ENCODE data around the gene NOTUM.
A peak's percentile ranks its signal among the peaks of the same experiment; 100 is the strongest.
"Not testable (repeated sequence)": the region's sequence is repeated elsewhere in the genome, so short reads cannot be mapped to it uniquely, and the experiment has no call there.

The NOTUM gene

DNA sequence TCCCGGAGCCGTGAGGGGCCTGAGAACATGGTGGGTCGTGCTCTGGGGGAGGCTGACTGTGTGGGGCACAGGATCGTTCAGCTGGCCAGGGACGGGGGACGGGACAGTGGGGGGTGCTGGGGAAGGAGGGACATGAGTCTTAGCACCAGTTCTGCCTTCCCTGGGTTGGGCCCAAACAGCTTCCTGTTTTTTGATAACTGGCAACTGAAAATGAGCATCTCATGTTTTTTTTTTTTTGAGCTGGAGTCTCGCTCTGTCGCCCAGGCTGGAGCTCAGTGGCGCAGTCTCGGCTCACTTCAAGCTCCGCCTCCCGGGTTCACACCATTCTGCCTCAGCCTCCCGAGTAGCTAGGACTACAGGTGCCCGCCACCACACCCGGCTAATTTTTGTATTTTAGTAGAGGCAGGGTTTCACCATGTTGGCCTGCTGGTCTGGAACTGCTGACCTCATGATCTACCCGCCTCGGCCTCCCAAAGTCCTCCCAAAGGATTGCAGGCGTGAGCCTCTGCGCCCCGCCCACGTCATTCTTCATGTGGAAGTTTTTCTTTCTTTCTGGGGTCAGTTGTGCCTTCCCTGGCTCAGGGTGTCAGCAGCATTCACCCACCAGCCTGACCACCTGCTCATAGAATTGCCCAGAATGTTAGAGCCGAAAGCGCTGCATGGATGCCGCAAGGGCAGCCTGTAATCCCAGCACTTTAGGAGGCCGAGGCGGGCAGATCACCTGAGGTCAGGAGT is 22.8 kb upstream of the NOTUM start:
- Histone ChIP-seq H3K36me3 (ENCODE audit: insufficient read depth, low read length) (peaks cover 7% of the 10 kb centered on the region; the same call in 1 of the 2 replicates), H2AFZ (ENCODE audit: low read length) (no peak overlapping the region), H4K20me1 (ENCODE audit: insufficient read depth, low read length, poor library complexity, severe bottlenecking) (peaks cover 7% of the 10 kb centered on the region), H3K4me2 (ENCODE audit: low read depth, low read length, poor library complexity, severe bottlenecking) (no peak overlapping the region), H3K4me3 (ENCODE audit: low read length, poor library complexity, severe bottlenecking) (no peak overlapping the region), H3K4me1 (ENCODE audit: insufficient read depth, low read length, poor library complexity, severe bottlenecking) (peaks cover 28% of the 10 kb centered on the region), H3F3A (ENCODE audit: low read depth) (no peaks in the 10 kb centered on the region), H3K79me2 (ENCODE audit: insufficient read depth, low read length) (peaks cover 4% of the 10 kb centered on the region; the same call in 1 of the 2 replicates), H3K9me2 (replicated peaks; ENCODE audit: low read depth, low read length) (no peaks in the 10 kb centered on the region), H3K9me3 (ENCODE audit: insufficient read depth, low read depth, low read length) (no peaks in the 10 kb centered on the region), H3K9ac (ENCODE audit: low read depth, low read length, poor library complexity, severe bottlenecking) (no peak overlapping the region), H3K27me3 (ENCODE audit: insufficient read depth, low read length, poor library complexity, severe bottlenecking) (no peaks in the 10 kb centered on the region)
- no peak for TF ChIP-seq EZH2phosphoT487 (IDR thresholded peaks at IDR 0.05; ENCODE audit: borderline replicate concordance)
- TF ChIP-seq, protein P1, sequence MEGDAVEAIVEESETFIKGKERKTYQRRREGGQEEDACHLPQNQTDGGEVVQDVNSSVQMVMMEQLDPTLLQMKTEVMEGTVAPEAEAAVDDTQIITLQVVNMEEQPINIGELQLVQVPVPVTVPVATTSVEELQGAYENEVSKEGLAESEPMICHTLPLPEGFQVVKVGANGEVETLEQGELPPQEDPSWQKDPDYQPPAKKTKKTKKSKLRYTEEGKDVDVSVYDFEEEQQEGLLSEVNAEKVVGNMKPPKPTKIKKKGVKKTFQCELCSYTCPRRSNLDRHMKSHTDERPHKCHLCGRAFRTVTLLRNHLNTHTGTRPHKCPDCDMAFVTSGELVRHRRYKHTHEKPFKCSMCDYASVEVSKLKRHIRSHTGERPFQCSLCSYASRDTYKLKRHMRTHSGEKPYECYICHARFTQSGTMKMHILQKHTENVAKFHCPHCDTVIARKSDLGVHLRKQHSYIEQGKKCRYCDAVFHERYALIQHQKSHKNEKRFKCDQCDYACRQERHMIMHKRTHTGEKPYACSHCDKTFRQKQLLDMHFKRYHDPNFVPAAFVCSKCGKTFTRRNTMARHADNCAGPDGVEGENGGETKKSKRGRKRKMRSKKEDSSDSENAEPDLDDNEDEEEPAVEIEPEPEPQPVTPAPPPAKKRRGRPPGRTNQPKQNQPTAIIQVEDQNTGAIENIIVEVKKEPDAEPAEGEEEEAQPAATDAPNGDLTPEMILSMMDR (conservative IDR thresholded peaks at IDR 0.05; ENCODE audit: low read length): no peak

DNA sequence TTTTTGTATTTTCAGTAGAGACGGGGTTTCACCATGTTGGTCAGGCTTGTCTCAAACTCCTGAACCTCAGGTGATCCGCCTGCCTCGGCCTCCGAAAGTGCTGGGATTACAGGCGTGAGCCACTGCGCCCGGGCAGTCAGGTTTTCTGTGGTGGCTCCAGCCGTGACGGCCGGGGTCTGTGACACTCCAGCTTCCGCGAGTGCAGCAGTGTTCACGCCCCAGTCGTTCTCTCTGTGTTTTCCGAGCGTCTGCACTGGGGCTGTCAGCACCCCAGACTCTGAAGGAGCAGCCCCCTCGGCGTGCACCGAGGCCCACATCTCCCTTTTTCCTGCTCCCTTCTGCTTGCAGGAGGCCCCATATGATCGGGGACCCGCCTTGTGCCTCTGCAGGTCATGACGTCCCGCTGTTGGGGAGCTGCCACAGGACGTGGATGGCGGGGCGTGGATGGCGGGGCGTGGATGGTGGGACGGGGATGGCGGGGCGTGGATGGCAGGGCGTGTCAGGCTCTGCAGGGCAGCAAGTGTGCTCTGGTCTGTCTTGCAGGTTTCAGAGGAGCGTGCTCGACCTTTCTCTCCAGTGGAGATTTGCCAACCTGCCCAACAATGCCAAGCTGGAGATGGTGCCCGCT is 22.1 kb upstream of the NOTUM start:
- H3K9me3 ChIP-seq (ENCODE audit: insufficient read depth, low read depth, low read length): no peaks in the 10 kb centered on the region
- no peak overlapping the region for H3K4me2 ChIP-seq (ENCODE audit: low read depth, low read length, poor library complexity, severe bottlenecking)
- no peak overlapping the region for H3K4me3 ChIP-seq (ENCODE audit: low read length, poor library complexity, severe bottlenecking)
- peaks cover 34% of the 10 kb centered on the region for H3K4me1 ChIP-seq (ENCODE audit: insufficient read depth, low read length, poor library complexity, severe bottlenecking)
- H3F3A ChIP-seq (ENCODE audit: low read depth): no peaks in the 10 kb centered on the region
- no peak for TF ChIP-seq EZH2phosphoT487 (IDR thresholded peaks at IDR 0.05; ENCODE audit: borderline replicate concordance)
- TF ChIP-seq, protein P1 (conservative IDR thresholded peaks at IDR 0.05; ENCODE audit: low read length): no peak
- peaks cover 7% of the 10 kb centered on the region; the same call in 1 of the 2 replicates for H3K36me3 ChIP-seq (ENCODE audit: insufficient read depth, low read length)
- no peaks in the 10 kb centered on the region for H3K27me3 ChIP-seq (ENCODE audit: insufficient read depth, low read length, poor library complexity, severe bottlenecking)
- no peak overlapping the region for H2AFZ ChIP-seq (ENCODE audit: low read length)
- H3K9me2 ChIP-seq (replicated peaks; ENCODE audit: low read depth, low read length): no peaks in the 10 kb centered on the region
- peaks cover 8% of the 10 kb centered on the region; the same call in 1 of the 2 replicates for H3K79me2 ChIP-seq (ENCODE audit: insufficient read depth, low read length)
- no peak overlapping the region for H3K9ac ChIP-seq (ENCODE audit: low read depth, low read length, poor library complexity, severe bottlenecking)
- peaks cover 10% of the 10 kb centered on the region for H4K20me1 ChIP-seq (ENCODE audit: insufficient read depth, low read length, poor library complexity, severe bottlenecking)

- Histone ChIP-seq H3K4me2 (ENCODE audit: low read depth, low read length, poor library complexity, severe bottlenecking) (peak overlapping the region; percentile 23), H3K9ac (ENCODE audit: low read depth, low read length, poor library complexity, severe bottlenecking) (peak overlapping the region; percentile 35), H3K4me1 (ENCODE audit: insufficient read depth, low read length, poor library complexity, severe bottlenecking) (peaks cover 40% of the 10 kb centered on the region)
- H3K4me3 ChIP-seq (ENCODE audit: low read length, poor library complexity, severe bottlenecking); H2AFZ ChIP-seq (ENCODE audit: low read length); H3F3A ChIP-seq (ENCODE audit: low read depth); H3K79me2 ChIP-seq (ENCODE audit: insufficient read depth, low read length); H4K20me1 ChIP-seq (ENCODE audit: insufficient read depth, low read length, poor library complexity, severe bottlenecking); H3K9me2 ChIP-seq (replicated peaks; ENCODE audit: low read depth, low read length); H3K36me3 ChIP-seq (ENCODE audit: insufficient read depth, low read length); H3K9me3 ChIP-seq (ENCODE audit: insufficient read depth, low read depth, low read length); H3K27me3 ChIP-seq (ENCODE audit: insufficient read depth, low read length, poor library complexity, severe bottlenecking): not testable (repeated sequence)
Measured at GRCh38 chr17:81981511-81981910, 20.5 kb upstream of the NOTUM start.
